OCI-LY3 (cell line): ENCODE results near the gene GPR137C.

Experiments used
- CTCF ChIP-seq: fragments of 200-600, 300-600 bp; sonication (generic); IDR thresholded peaks from 2 replicates; pipeline ENCODE4 v1.5.1; 2014; ENCODE audit warnings: antibody characterized with exemption, low read length, low read depth
- EZH2phosphoT487 ChIP-seq: fragments of 200-600 bp; shearing (Covaris generic); IDR thresholded peaks from 2 replicates; pipeline ENCODE4 v1.6.1; 2018; ENCODE audit warnings: antibody characterized with exemption, mixed run types, low read depth

- no peak for TF ChIP-seq CTCF
- no peak for TF ChIP-seq EZH2phosphoT487
Observed at GRCh38 chr14:52610187-52610586, 57.6 kb downstream of the GPR137C start.
